Transverse colon (tissue), 4 donors: ENCODE data around the gene SCN4B. TPM values are rescaled to one million over a fixed set of nuclear protein-coding genes. Genes with fewer than 3 reads are reported as not detected.

Experiments
- DNase-seq: peaks from one replicate; pipeline ENCODE4 v3.0.0-alpha.2; 2019
- H3K27ac ChIP-seq, 4 donors: fragments of 200-600 bp; sonication (generic); 2 replicates each; pipeline ENCODE4 v1.5.1; 2016 to 2018; ENCODE audit warnings: inconsistent platforms in 4 of 4
- H3K27me3 ChIP-seq: fragments of 200-600 bp; sonication (generic); 2 replicates; pipeline ENCODE4 v1.5.1; 2017; ENCODE audit warnings: inconsistent platforms
- H3K36me3 ChIP-seq, 4 donors: fragments of 200-600 bp; sonication (generic); 2 replicates each; pipeline ENCODE4 v1.5.1; 2017 to 2019; ENCODE audit warnings: inconsistent platforms in 4 of 4
- H3K4me1 ChIP-seq, 4 donors: fragments of 200-600 bp; sonication (generic); 2 replicates each; pipeline ENCODE4 v1.5.1; 2017 to 2020; ENCODE audit warnings: inconsistent platforms in 4 of 4
- H3K4me3 ChIP-seq, 4 donors: fragments of 200-600 bp; sonication (generic); 1 replicate in 1 of 4; 2 replicates in 3 of 4; pipeline versions ENCODE4 v1.5.1 to v1.6.1; 2017 to 2019; ENCODE audit warnings: inconsistent platforms in 4 of 4
- H3K9me3 ChIP-seq, 2 donors: fragments of 200-600 bp; sonication (generic); 2 replicates each; pipeline ENCODE4 v1.5.1; 2017 to 2019; ENCODE audit warnings: inconsistent platforms in 2 of 2
- EP300 ChIP-seq: sonication (generic); formaldehyde crosslinking; IDR thresholded peaks from one replicate; pipeline ENCODE4 v1.6.1; 2017; ENCODE audit warnings: antibody characterized with exemption, low read depth
- POLR2A ChIP-seq: fragments of 450-650 bp; IDR thresholded peaks from one replicate; pipeline ENCODE4 v1.6.1; 2016; ENCODE audit warnings: antibody characterized with exemption, mild to moderate bottlenecking, moderate library complexity
- POLR2AphosphoS5 ChIP-seq, 3 donors: sonication (generic); formaldehyde crosslinking; IDR thresholded peaks; one replicate each; pipeline ENCODE4 v1.6.1; 2016; ENCODE audit warnings: antibody characterized with exemption in 3 of 3
- whole genome bisulfite sequencing, 2 donors: methylation state at CpG; one replicate each; pipeline ENCODE4 v1.1.5; 2018; ENCODE audit warnings: low coverage in 1 of 2; 5-methylcytosine and 5-hydroxymethylcytosine counted together
- in situ Hi-C, 4 donors: fragments of 200-750 bp; cut with MboI; loops; one replicate each; pipeline versions ENCODE4 v1.15.0 to v1.15.1; 2017; ENCODE audit warnings: low sequenced_read_pairs in 3 of 4, low pct_ligation_motif_present in 1 of 4, low pct_unique_long_range_greater_than_20kb in 1 of 4
- intact Hi-C: fragments of 100-400 bp; cut with DNase I; formaldehyde crosslinking; loops from one replicate; pipeline ENCODE4 v1.15.1; 2023; ENCODE audit warnings: low total_unique reads
- total RNA-seq, 4 donors: library from RNA; depleted of rRNA; stranded (reverse); fragments of >200 nt; gene quantifications; one replicate each; pipeline ENCODE4 v1.1.0, GENCODE V29; 2016
- TF ChIP-seq, protein P1 (sequence below), 5 experiments: fragments of 200-600 bp in 3 of 5; fragments of 450-650 bp in 2 of 5; sonication (generic) in 3 of 5; IDR thresholded peaks; 1 replicate in 2 of 5; 2 replicates in 3 of 5; pipeline ENCODE4 v1.5.1; 2016 to 2017; ENCODE audit warnings: antibody characterized with exemption in 5 of 5, inconsistent platforms in 3 of 5, mild to moderate bottlenecking in 2 of 5, moderate library complexity in 1 of 5

SCN4B gene
- total RNA-seq, 4 donors from 2014 or later, result 0.41 to 1.1 (median 0.75) TPM; not detected in 1

GRCh38 chr11:118167906-118168305, 15.3 kb upstream of the SCN4B start:
- Histone ChIP-seq H3K36me3 (no peaks in the 10 kb centered on the region), H3K9me3 (no peaks in the 10 kb centered on the region), H3K27me3 (peaks cover 29% of the 10 kb centered on the region), H3K27ac (no peak overlapping the region), H3K4me1 (peaks cover 0 to 5% (median 0%) of the 10 kb centered on the region in 4 donors), H3K4me3 (no peak overlapping the region)
- in situ Hi-C loops (no loop called here), intact Hi-C loops (no loop called here)
- DNase-seq, result no peak
- no peak for TF ChIP-seq EP300
- TF ChIP-seq, protein P1, sequence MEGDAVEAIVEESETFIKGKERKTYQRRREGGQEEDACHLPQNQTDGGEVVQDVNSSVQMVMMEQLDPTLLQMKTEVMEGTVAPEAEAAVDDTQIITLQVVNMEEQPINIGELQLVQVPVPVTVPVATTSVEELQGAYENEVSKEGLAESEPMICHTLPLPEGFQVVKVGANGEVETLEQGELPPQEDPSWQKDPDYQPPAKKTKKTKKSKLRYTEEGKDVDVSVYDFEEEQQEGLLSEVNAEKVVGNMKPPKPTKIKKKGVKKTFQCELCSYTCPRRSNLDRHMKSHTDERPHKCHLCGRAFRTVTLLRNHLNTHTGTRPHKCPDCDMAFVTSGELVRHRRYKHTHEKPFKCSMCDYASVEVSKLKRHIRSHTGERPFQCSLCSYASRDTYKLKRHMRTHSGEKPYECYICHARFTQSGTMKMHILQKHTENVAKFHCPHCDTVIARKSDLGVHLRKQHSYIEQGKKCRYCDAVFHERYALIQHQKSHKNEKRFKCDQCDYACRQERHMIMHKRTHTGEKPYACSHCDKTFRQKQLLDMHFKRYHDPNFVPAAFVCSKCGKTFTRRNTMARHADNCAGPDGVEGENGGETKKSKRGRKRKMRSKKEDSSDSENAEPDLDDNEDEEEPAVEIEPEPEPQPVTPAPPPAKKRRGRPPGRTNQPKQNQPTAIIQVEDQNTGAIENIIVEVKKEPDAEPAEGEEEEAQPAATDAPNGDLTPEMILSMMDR (IDR thresholded peaks at IDR 0.05), result no peak
- TF ChIP-seq POLR2A, result no peak
- no peak for TF ChIP-seq POLR2AphosphoS5 (IDR thresholded peaks at IDR 0.05)
- 78% methylated on average over 12 of the region's 12 CpGs; no CpG with 5 or more reads in 1 of the 2 donors for WGBS, 2 donors

GRCh38 chr11:118167253-118167652, 14.6 kb upstream of the SCN4B start:
- H3K4me1 ChIP-seq, result peaks cover 0 to 5% (median 0%) of the 10 kb centered on the region in 4 donors
- intact Hi-C loops (no loop called here), in situ Hi-C loops (no loop called here)
- no peak for DNase-seq
- H3K9me3 ChIP-seq, result no peaks in the 10 kb centered on the region
- H3K27ac ChIP-seq, result no peak overlapping the region
- H3K4me3 ChIP-seq, result no peak overlapping the region
- no peaks in the 10 kb centered on the region for H3K36me3 ChIP-seq
- 95% methylated on average over 2 of the region's 2 CpGs; no CpG with 5 or more reads in 1 of the 2 donors for WGBS, 2 donors
- peaks cover 32% of the 10 kb centered on the region for H3K27me3 ChIP-seq
- TF ChIP-seq EP300 (no peak), POLR2AphosphoS5 (IDR thresholded peaks at IDR 0.05) (no peak)
- TF ChIP-seq, protein P1 (IDR thresholded peaks at IDR 0.05), result no peak

DNA sequence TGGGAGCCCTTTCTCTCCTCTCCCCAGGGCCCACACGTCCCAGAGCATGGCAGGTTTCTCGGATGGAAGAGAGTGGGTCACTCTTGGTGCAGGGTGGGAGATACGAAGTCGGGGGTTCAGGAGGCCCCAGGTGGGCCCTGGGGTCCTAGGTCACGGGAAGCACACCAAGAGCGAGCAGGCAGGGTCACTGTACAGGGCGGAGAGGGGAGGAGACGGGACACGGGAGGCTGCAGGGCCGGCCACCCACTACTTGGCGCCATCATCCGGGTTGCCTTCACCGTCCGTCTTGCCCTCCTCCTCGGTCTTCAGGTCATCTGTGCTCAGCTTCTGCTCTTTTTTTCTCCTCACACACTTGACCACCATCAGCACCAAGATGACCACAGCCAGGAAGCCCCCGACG, 14.0 kb upstream of the SCN4B start:
- H3K4me1 ChIP-seq, result peaks cover 0 to 5% (median 0%) of the 10 kb centered on the region in 4 donors
- in situ Hi-C loops (no loop called here), intact Hi-C loops (no loop called here)
- TF ChIP-seq POLR2A (no peak), POLR2AphosphoS5 (IDR thresholded peaks at IDR 0.05) (no peak), EP300 (no peak)
- TF ChIP-seq, protein P1 (IDR thresholded peaks at IDR 0.05), result no peak
- no peak overlapping the region for H3K4me3 ChIP-seq
- H3K36me3 ChIP-seq, result no peaks in the 10 kb centered on the region
- DNase-seq, result no peak
- peaks cover 32% of the 10 kb centered on the region for H3K27me3 ChIP-seq
- no peaks in the 10 kb centered on the region for H3K9me3 ChIP-seq
- WGBS, 2 donors, result 84 to 100% methylated on average over 1 to 17 of the region's 17 CpGs
- no peak overlapping the region for H3K27ac ChIP-seq

DNA sequence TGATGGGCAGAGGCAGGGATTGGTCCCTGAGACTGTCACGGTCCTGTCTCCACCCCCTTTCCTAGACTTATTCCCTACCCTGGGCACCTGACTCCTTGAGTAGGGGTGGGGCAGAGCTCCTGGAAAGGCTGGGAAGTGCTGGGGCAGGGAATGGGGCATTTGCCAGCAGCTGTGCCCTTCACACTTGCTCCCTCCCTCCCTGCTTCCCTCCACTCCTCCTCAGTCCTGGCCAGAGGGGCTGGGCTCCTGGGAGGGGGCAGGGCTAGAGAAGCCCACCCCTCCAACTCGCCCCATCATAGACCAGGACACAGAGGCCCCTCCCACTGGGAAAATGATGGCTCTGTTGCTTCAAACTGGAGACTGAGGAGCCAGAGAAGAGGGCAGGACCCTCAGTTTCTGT, 12.3 kb upstream of the SCN4B start:
- in situ Hi-C loops (no loop called here), intact Hi-C loops (no loop called here)
- H3K4me3 ChIP-seq, result no peak overlapping the region
- TF ChIP-seq POLR2AphosphoS5 (IDR thresholded peaks at IDR 0.05) (no peak), POLR2A (no peak), EP300 (no peak)
- TF ChIP-seq, protein P1 (IDR thresholded peaks at IDR 0.05), result no peak
- H3K4me1 ChIP-seq, result no peaks in the 10 kb centered on the region
- DNase-seq, result no peak
- peaks cover 33% of the 10 kb centered on the region for H3K27me3 ChIP-seq
- WGBS, 2 donors, result 36% methylated on average over 1 of the region's 2 CpGs; no CpG with 5 or more reads in 1 of the 2 donors
- H3K9me3 ChIP-seq, result no peaks in the 10 kb centered on the region
- no peaks in the 10 kb centered on the region for H3K36me3 ChIP-seq
- H3K27ac ChIP-seq, result no peak overlapping the region
